KOPT-K1 (cell line): ENCODE measurements around the gene CNTN4.

Experiments
- H3K27ac ChIP-seq: fragments of 200-600 bp; sonication (generic); 2 replicates; pipeline ENCODE4 v1.5.1; 2016; ENCODE audit warnings: antibody characterized with exemption, mild to moderate bottlenecking, low read depth, low read length; ENCODE audit not compliant: poor library complexity, severe bottlenecking
- H3K36me3 ChIP-seq: fragments of 200-600 bp; sonication (generic); 2 replicates; pipeline ENCODE4 v1.5.1; 2017; ENCODE audit warnings: antibody characterized with exemption, mild to moderate bottlenecking, low read length, moderate library complexity; ENCODE audit not compliant: insufficient read depth
- H3K9me3 ChIP-seq: fragments of 200-600 bp; sonication (generic); 2 replicates; pipeline ENCODE4 v1.5.1; 2017; ENCODE audit warnings: antibody characterized with exemption, low read length, mild to moderate bottlenecking; ENCODE audit not compliant: insufficient read depth, poor library complexity, severe bottlenecking

CNTN4 gene

DNA sequence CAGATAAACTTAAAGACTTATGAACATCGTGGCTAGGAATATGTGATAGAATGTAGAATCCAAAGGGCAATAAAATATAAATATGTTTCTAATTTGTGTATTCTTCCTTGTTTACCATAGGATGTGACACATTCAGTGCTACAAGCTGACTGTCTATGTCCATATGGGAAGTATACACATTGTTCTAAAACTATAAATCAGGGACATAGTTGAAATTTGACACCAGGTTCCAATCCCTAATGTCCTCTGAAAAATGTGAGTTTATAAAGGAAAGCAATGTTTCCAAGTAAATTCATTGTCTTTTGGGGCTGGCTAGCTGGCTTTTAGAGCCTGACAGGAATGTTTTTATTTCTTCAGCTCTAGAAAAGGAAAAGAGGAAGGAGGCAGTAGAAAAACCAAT, 273.6 kb downstream of the CNTN4 start:
- Histone ChIP-seq H3K9me3 (no peaks in the 10 kb centered on the region), H3K36me3 (no peaks in the 10 kb centered on the region), H3K27ac (no peak overlapping the region)

DNA sequence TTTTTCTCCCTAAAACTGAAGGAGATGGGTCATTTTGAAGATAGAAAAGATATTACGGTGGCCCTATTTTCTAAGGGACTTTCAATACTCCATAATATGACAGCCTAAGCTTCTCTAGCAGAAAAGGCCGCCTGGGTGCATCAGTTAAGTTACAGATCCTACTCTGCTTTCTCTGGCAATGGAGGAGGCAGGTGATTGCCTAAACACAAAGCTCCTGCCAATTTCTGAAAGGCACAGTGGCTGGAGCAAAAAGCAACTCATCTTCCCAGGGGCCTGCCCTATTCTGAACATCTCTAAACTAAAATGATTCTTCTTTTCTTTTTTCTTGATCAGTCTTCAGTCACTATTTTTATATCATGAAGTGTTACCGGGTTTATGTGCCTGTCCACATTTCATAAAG, 276.7 kb downstream of the CNTN4 start:
- Histone ChIP-seq H3K27ac (no peak overlapping the region), H3K36me3 (no peaks in the 10 kb centered on the region), H3K9me3 (no peaks in the 10 kb centered on the region)

DNA sequence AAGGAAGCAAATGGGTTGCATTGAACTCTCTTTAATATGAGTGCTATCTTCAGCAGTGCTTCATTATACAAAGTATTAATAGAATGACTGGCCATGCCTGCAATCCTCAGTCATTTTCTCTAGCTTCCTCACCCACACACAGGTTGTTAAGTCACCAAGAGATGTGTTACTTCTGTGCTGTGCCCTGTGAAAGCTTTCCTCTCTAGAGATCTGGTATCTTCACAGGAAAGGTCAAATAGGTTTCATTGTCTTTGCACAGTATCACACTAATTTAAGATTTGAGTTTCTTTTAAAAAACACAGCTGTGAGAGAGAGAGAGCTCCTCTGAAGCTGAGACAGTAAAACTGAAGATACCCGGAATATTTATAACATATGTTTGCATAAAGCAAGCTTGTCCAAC, 278.6 kb downstream of the CNTN4 start:
- Histone ChIP-seq H3K36me3 (no peaks in the 10 kb centered on the region), H3K27ac (no peak overlapping the region), H3K9me3 (no peaks in the 10 kb centered on the region)

DNA sequence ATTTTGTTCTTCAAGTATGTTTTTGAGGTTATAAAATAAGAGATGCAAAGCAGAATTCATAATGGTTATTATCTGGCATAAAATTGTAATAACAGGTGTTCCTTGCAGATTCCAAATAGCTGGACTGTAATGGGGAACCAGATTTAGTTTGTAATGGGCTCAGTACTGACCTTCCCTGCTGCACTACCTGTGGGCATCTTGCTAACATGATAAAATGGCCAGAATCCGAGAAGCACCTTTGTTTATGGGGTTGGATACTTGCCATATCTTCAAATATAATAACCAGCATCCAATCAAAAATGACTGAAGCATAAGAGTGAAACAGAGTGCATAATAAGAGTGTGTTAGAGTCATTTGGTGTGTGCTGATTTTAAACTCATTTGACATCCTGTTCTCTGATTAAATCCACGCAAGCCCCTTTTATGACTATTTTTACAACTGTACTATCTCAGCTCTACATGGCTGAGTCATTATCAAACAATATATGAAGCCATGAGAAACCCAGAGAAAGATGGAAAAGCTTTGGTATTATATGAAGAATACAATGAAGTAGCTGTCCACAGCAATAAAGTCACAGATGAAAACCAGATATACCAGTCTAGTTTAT, 292.4 kb downstream of the CNTN4 start:
- no peaks in the 10 kb centered on the region for H3K9me3 ChIP-seq
- no peak overlapping the region for H3K27ac ChIP-seq
- no peaks in the 10 kb centered on the region for H3K36me3 ChIP-seq

DNA sequence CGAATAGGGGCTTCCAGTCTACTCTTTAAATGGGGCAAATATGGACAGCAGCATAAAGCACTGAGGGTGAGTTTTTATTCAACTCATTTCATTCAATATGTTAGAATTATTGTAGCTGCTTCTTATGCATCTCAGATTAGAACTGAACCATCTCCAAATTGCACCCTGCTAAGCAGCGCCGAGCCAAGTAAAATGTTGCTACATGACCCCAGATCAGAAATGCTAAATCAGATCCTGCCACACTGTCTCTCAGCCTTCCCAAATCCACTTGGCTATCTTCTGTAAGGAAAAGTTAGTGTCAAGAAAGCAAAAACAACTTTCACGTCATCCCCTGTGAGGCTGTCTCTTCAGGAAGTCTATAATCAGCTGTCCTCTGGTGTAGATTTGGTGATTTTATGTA, 293.2 kb downstream of the CNTN4 start:
- H3K9me3 ChIP-seq = no peaks in the 10 kb centered on the region

DNA sequence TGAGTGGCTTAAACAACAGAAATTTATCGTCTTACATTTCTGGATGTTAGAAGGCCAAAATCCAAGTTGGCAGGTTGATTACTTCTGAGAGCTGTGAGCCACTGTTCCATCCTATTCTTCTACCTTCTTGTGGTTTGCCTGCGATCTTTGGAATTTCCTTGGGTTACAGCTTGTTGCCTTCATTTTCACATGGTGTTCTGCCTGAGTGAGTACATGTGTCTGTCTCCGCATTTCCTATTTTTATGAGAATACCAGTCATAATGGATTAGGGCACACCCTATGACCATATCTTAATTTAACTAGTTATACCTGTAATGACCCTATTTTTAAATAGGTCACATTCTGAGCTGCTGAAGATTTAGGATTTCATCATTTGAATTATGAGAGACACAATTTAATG, 294.3 kb downstream of the CNTN4 start:
- no peaks in the 10 kb centered on the region for H3K9me3 ChIP-seq
- no peaks in the 10 kb centered on the region for H3K36me3 ChIP-seq
- no peak overlapping the region for H3K27ac ChIP-seq

More for the DNA sequence above, 293.2 kb downstream of the CNTN4 start:
- H3K27ac ChIP-seq = no peak overlapping the region
- H3K36me3 ChIP-seq = no peaks in the 10 kb centered on the region

DNA sequence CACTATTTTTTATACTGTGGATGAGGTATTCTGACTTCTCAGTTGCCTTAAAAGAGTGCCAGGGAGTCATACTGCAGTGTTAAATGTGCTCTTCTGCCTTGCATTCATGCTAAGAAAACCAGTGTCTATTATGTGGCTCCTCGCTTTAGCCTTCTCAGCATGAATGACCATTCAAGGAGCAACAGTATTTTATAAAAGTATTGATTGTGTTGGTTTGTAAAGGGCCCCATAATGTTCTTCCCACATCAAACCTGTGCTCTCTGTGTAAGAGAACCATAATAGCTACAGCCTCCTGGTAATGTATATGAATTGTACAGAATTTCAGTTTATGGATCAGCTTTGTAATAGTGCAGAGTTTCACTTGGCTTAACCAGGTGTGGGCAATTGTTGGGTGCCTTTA, 316.4 kb downstream of the CNTN4 start:
- Histone ChIP-seq H3K36me3 (no peaks in the 10 kb centered on the region), H3K27ac (no peak overlapping the region), H3K9me3 (no peaks in the 10 kb centered on the region)

DNA sequence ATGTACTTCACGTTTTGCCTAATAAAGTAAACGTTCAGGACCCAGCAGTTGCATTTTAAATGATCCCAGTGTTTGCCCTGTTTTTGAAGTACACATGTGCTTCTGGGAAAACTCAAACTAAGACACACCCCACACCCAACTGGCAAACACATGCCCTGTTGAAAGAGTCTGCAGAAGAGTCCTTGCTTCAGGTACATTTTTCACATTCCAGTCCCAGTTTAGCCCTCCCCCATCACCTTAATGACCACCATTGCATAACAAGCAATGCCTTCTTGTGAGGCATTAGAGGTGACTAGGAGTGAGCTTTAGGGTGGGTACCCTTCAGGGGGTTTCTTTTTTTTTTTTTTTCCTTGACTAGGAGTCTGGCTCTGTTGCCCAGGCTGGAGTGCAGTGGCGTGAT, 322.3 kb downstream of the CNTN4 start:
- Histone ChIP-seq H3K9me3 (no peaks in the 10 kb centered on the region), H3K27ac (no peak overlapping the region), H3K36me3 (no peaks in the 10 kb centered on the region)

DNA sequence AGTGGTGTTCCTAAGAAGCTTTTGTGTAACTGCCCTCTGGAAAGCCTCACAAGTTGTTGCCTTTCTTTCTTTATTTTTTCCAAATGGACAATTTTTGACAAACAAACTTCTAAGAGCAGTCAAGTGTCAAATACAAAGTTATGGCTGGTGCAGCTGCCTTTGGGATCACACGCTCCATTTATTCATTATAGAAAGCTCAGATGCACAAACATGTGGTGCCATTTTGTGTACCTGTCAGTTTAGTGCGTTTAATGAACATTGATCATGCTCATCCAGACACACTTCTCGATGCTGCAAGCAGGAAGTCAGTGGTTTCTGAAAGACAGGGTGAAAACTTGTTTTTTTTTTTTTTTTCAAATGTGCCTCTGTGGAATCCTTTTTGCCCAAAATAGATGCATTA, 324.5 kb downstream of the CNTN4 start:
- H3K9me3 ChIP-seq = no peaks in the 10 kb centered on the region
- no peaks in the 10 kb centered on the region for H3K36me3 ChIP-seq
- no peak overlapping the region for H3K27ac ChIP-seq

DNA sequence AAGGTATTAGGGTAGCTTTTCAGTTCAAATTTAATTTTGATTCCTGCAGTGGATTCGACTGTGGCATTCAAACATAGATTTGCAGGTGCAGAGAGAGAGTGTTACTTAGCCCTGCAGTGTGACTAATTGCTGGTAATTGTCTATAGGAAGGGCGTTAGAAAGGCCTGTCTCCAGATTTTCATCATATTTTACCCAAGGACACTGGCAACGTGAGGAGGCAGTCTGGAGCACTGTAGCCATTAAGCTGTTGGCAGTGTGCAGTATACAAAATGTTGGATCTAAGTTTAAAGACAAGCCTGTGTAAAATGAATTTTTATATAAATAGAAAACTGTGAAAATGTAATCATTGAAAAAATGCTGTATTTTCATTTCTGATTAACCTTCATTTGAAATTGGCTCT, 342.9 kb downstream of the CNTN4 start:
- H3K27ac ChIP-seq = no peak overlapping the region
- H3K36me3 ChIP-seq = no peaks in the 10 kb centered on the region
- no peaks in the 10 kb centered on the region for H3K9me3 ChIP-seq

DNA sequence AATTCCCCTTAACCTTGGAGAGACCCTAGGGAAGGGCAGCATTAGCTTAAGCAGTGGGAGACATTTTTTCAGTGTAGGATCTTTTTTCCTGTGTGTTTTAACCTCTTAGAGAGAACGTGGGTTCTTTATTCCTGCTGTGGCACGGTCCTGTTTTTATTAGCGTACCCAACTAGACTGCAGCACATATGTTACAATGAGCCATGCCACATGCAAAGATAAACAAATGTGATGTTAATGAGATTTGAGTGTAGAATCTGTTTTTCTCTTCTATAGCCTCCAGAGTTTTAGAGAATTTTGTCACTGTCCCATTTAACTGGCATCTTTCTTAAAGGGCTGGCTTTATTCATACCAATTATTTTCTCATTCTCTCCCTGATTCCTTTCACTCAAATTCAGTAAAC, 347.5 kb downstream of the CNTN4 start:
- no peak overlapping the region for H3K27ac ChIP-seq
- no peaks in the 10 kb centered on the region for H3K9me3 ChIP-seq
- H3K36me3 ChIP-seq = no peaks in the 10 kb centered on the region

DNA sequence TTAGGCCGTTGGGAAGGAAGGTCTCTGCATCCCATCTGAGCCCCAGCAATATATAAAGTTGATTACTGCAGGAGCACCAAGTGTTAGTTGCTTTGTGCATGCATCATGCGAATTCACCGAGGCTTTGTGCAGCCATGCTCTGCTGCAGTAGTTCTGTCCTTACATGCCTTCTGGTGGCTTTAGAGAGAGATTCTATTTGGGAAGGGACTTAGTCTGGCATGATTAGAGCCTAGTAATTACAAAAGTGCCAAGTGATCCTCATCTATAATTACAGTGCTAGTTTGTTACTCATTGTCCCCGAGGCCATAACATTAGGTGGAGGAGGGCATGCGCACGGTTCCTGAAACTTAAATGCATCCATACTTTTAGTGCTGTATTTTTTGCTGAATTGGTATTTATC, 353.6 kb downstream of the CNTN4 start:
- Histone ChIP-seq H3K27ac (no peak overlapping the region), H3K36me3 (no peaks in the 10 kb centered on the region), H3K9me3 (no peaks in the 10 kb centered on the region)

DNA sequence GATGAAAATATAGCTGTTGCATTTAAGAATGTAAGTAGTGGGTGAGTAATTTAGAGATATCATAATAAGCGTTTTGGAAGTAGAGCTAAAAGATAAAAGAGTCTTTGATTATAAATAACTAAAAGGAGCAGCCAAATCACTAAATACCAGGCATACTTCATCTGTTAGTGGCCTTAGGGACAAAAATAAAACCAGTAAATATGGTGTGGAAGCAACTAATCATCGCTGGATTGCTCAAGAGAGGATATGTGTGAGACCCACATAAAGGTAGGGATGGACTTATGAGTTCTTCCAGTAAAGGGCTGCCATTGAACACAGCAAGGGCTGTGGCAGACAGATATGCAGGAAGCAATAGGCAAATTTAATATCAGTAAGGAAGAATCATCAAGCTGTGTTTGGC, 356.2 kb downstream of the CNTN4 start:
- H3K27ac ChIP-seq = no peak overlapping the region
- H3K9me3 ChIP-seq = no peaks in the 10 kb centered on the region
- H3K36me3 ChIP-seq = no peaks in the 10 kb centered on the region

DNA sequence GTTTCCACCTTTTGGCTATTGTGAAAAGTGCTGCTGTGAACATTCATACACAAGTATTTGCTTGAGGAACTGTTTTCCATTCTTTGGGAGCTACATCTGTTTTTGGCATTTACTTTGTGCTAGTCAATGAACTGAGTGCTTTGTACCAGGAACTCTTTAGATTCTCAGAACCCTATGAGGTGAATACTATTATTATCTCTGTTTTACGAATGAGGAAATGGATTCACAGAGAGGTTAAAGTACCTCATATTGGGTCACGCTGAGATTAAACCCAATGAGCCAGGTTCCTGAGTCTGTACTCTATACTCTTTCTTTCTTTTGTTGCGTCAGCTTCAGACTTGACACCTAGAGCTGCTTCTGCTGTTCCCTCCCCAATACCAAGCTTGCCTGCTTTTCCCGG, 358.1 kb downstream of the CNTN4 start:
- Histone ChIP-seq H3K27ac (no peak overlapping the region), H3K9me3 (no peaks in the 10 kb centered on the region), H3K36me3 (no peaks in the 10 kb centered on the region)

DNA sequence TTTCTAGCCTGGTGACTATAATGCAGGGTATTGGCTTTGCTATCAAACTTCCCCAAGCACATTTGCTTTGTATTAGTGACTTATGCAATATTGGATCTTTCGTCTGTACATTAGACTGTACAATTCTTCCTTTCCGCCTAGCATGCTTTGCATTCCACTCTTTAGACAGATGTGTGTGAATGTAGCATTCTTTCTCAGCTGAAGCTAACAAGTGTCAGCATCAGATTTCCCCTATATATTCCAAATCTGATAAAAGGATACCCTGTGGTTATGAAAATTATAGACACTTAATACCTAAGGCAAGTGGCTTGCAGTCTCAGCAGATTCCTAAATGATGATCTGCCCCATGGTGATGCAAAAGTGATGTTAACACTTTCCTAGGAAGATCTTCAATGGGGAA, 360.1 kb downstream of the CNTN4 start:
- Histone ChIP-seq H3K27ac (no peak overlapping the region), H3K9me3 (no peaks in the 10 kb centered on the region), H3K36me3 (no peaks in the 10 kb centered on the region)

DNA sequence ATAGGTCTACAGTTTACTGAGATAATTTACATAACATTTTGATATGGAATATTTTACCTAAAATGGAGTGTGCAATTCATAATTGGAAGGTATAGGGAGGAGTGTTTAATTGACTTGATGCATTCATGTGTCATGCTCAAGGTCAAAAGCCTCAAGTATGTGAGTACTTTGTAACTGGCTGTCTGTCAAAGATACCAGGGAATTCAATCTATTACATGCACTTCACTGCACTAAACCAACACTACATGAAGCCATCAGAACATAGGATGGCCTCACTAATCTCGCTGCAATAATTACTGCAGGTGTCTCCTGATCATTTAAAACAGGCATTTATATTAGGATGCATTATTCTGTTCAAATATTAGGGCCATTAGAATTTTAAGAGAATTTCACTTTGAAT, 367.2 kb downstream of the CNTN4 start:
- no peaks in the 10 kb centered on the region for H3K9me3 ChIP-seq
- H3K36me3 ChIP-seq = no peaks in the 10 kb centered on the region
- H3K27ac ChIP-seq = no peak overlapping the region

DNA sequence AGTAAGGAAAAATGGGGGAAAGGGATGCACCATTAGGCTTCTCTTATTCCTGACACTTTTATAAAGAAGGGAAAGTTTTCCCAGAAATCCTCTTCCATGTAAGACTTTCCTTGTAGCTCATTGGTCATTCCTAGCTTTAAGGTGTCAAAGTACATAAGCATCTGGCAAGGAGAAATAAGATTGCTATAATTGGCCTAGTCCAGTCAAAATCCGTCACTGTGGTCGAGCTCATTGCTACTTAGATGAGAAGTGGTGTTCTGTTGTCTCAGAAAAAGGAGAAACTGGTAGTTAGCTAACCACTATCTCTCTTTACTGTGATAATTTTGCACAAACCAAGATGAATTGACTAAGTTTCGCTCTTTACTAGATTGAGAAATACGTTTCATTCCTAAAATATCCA, 370.1 kb downstream of the CNTN4 start:
- H3K9me3 ChIP-seq = no peaks in the 10 kb centered on the region
- H3K27ac ChIP-seq = no peak overlapping the region
- no peaks in the 10 kb centered on the region for H3K36me3 ChIP-seq
